ENCODE measurements around the gene ZXDC.

ZXDC gene

GRCh38 chr3:126448893-126449180 lies 26.9 kb downstream of the ZXDC start:
- Mint-ChIP-seq H3K27me3 (no peaks in the 10 kb centered on the region), H3K4me1 (no peaks in the 10 kb centered on the region), H3K9me3 (no peaks in the 10 kb centered on the region), H3K27ac (no peak overlapping the region), H3K36me3 (ENCODE audit: low read depth) (peaks cover 7% of the 10 kb centered on the region), H3K4me3 (no peak overlapping the region)
- ATAC-seq (no peak), DNase-seq (no peak)

GRCh38 chr3:126448136-126448892 lies 27.4 kb downstream of the ZXDC start:
- Mint-ChIP-seq H3K27ac (no peak overlapping the region), H3K9me3 (no peaks in the 10 kb centered on the region), H3K36me3 (ENCODE audit: low read depth) (peaks cover 7% of the 10 kb centered on the region), H3K27me3 (no peaks in the 10 kb centered on the region), H3K4me3 (no peak overlapping the region), H3K4me1 (no peaks in the 10 kb centered on the region)
- ATAC-seq (no peak), DNase-seq (no peak)

GRCh38 chr3:126447456-126448106 lies 28.1 kb downstream of the ZXDC start:
- ATAC-seq: no peak
- no peaks in the 10 kb centered on the region for H3K4me1 Mint-ChIP-seq
- H3K36me3 Mint-ChIP-seq (ENCODE audit: low read depth): peaks cover 9% of the 10 kb centered on the region
- no peak for DNase-seq
- no peak overlapping the region for H3K4me3 Mint-ChIP-seq
- no peak overlapping the region for H3K27ac Mint-ChIP-seq
- no peaks in the 10 kb centered on the region for H3K9me3 Mint-ChIP-seq
- no peaks in the 10 kb centered on the region for H3K27me3 Mint-ChIP-seq

- Mint-ChIP-seq H3K27ac (no peak overlapping the region), H3K4me1 (no peaks in the 10 kb centered on the region), H3K9me3 (no peaks in the 10 kb centered on the region), H3K36me3 (ENCODE audit: low read depth) (peaks cover 5% of the 10 kb centered on the region), H3K4me3 (no peak overlapping the region), H3K27me3 (no peaks in the 10 kb centered on the region)
- ATAC-seq (no peak), DNase-seq (no peak)
These were observed 28.9 kb downstream of the ZXDC start for GRCh38 chr3:126446791-126447190.

GRCh38 chr3:126446301-126446700 lies 29.4 kb downstream of the ZXDC start:
- ATAC-seq (no peak), DNase-seq (no peak)
- Mint-ChIP-seq H3K36me3 (ENCODE audit: low read depth) (peaks cover 2% of the 10 kb centered on the region), H3K9me3 (no peaks in the 10 kb centered on the region), H3K4me3 (no peak overlapping the region), H3K27ac (no peak overlapping the region), H3K4me1 (no peaks in the 10 kb centered on the region), H3K27me3 (no peaks in the 10 kb centered on the region)

- H3K9me3 Mint-ChIP-seq: no peaks in the 10 kb centered on the region
- ATAC-seq (no peak), DNase-seq (no peak)
- H3K4me1 Mint-ChIP-seq: no peaks in the 10 kb centered on the region
- no peaks in the 10 kb centered on the region for H3K27me3 Mint-ChIP-seq
- peaks cover 2% of the 10 kb centered on the region for H3K36me3 Mint-ChIP-seq (ENCODE audit: low read depth)
- no peak overlapping the region for H3K4me3 Mint-ChIP-seq
- no peak overlapping the region for H3K27ac Mint-ChIP-seq
These were observed 30.2 kb downstream of the ZXDC start for GRCh38 chr3:126445506-126445905.

GRCh38 chr3:126442856-126443242 lies 32.8 kb downstream of the ZXDC start:
- no peak for ATAC-seq
- Mint-ChIP-seq H3K4me3 (no peak overlapping the region), H3K36me3 (ENCODE audit: low read depth) (peaks cover 6% of the 10 kb centered on the region), H3K4me1 (no peaks in the 10 kb centered on the region), H3K9me3 (no peaks in the 10 kb centered on the region), H3K27me3 (no peaks in the 10 kb centered on the region), H3K27ac (no peak overlapping the region)
- no peak for DNase-seq

GRCh38 chr3:126442094-126442855 lies 33.4 kb downstream of the ZXDC start:
- Mint-ChIP-seq H3K4me1 (no peaks in the 10 kb centered on the region), H3K36me3 (ENCODE audit: low read depth) (peaks cover 12% of the 10 kb centered on the region)
- no peak for ATAC-seq

GRCh38 chr3:126441256-126441880 lies 34.3 kb downstream of the ZXDC start:
- DNase-seq (no peak), ATAC-seq (no peak)
- H3K4me3 Mint-ChIP-seq: no peak overlapping the region
- H3K27me3 Mint-ChIP-seq: no peaks in the 10 kb centered on the region
- H3K36me3 Mint-ChIP-seq (ENCODE audit: low read depth): peaks cover 15% of the 10 kb centered on the region
- no peak overlapping the region for H3K27ac Mint-ChIP-seq
- no peaks in the 10 kb centered on the region for H3K4me1 Mint-ChIP-seq
- H3K9me3 Mint-ChIP-seq: no peaks in the 10 kb centered on the region

More at GRCh38 chr3:126442094-126442855, 33.4 kb downstream of the ZXDC start:
- no peak for DNase-seq
- Mint-ChIP-seq H3K27ac (no peak overlapping the region), H3K27me3 (no peaks in the 10 kb centered on the region), H3K4me3 (no peak overlapping the region), H3K9me3 (no peaks in the 10 kb centered on the region)

- DNase-seq (no peak), ATAC-seq (no peak)
- H3K9me3 Mint-ChIP-seq: no peaks in the 10 kb centered on the region
- H3K27ac Mint-ChIP-seq: no peak overlapping the region
- no peak overlapping the region for H3K4me3 Mint-ChIP-seq
- H3K27me3 Mint-ChIP-seq: no peaks in the 10 kb centered on the region
- H3K4me1 Mint-ChIP-seq: no peaks in the 10 kb centered on the region
- H3K36me3 Mint-ChIP-seq (ENCODE audit: low read depth): peaks cover 15% of the 10 kb centered on the region
These were observed 35.0 kb downstream of the ZXDC start for GRCh38 chr3:126440709-126440995.

GRCh38 chr3:126439968-126440708 lies 35.6 kb downstream of the ZXDC start:
- DNase-seq: no peak
- Mint-ChIP-seq H3K4me3 (no peak overlapping the region), H3K9me3 (no peaks in the 10 kb centered on the region), H3K36me3 (ENCODE audit: low read depth) (peaks cover 15% of the 10 kb centered on the region), H3K27me3 (no peaks in the 10 kb centered on the region), H3K27ac (no peak overlapping the region), H3K4me1 (no peaks in the 10 kb centered on the region)
- no peak for ATAC-seq

- no peak for ATAC-seq
- Mint-ChIP-seq H3K27me3 (no peaks in the 10 kb centered on the region), H3K36me3 (ENCODE audit: low read depth) (peaks cover 17% of the 10 kb centered on the region), H3K9me3 (no peaks in the 10 kb centered on the region), H3K4me3 (no peak overlapping the region), H3K27ac (no peak overlapping the region), H3K4me1 (no peaks in the 10 kb centered on the region)
- no peak for DNase-seq
These were observed 36.2 kb downstream of the ZXDC start for GRCh38 chr3:126439346-126439967.

- Mint-ChIP-seq H3K36me3 (ENCODE audit: low read depth) (peaks cover 19% of the 10 kb centered on the region), H3K4me1 (no peaks in the 10 kb centered on the region), H3K4me3 (no peak overlapping the region), H3K27me3 (no peaks in the 10 kb centered on the region), H3K9me3 (no peaks in the 10 kb centered on the region), H3K27ac (no peak overlapping the region)
- ATAC-seq (no peak), DNase-seq (no peak)
These were observed 36.9 kb downstream of the ZXDC start for GRCh38 chr3:126438746-126439145.

- Mint-ChIP-seq H3K27ac (no peak overlapping the region), H3K4me3 (no peak overlapping the region), H3K36me3 (ENCODE audit: low read depth) (peaks cover 19% of the 10 kb centered on the region)
These were observed 37.5 kb downstream of the ZXDC start for GRCh38 chr3:126438186-126438585.

More at GRCh38 chr3:126438186-126438585, 37.5 kb downstream of the ZXDC start:
- Mint-ChIP-seq H3K4me1 (no peaks in the 10 kb centered on the region), H3K27me3 (no peaks in the 10 kb centered on the region), H3K9me3 (no peaks in the 10 kb centered on the region)
- ATAC-seq (no peak), DNase-seq (no peak)

Data from activated naive CD8-positive, alpha-beta T cell treated with anti-CD3 and anti-CD28 coated beads, Interleukin-2, amount 50 U/mL, for 24 hours (primary cell).